Measurements from ENCODE around the gene MCC.
"Not testable (repeated sequence)": the region's sequence is repeated elsewhere in the genome, so short reads cannot be mapped to it uniquely, and the experiment has no call there.

MCC gene

GRCh38 chr5:113405530-113405929, 82.7 kb downstream of the MCC start:
- no peak for DNase-seq

DNA sequence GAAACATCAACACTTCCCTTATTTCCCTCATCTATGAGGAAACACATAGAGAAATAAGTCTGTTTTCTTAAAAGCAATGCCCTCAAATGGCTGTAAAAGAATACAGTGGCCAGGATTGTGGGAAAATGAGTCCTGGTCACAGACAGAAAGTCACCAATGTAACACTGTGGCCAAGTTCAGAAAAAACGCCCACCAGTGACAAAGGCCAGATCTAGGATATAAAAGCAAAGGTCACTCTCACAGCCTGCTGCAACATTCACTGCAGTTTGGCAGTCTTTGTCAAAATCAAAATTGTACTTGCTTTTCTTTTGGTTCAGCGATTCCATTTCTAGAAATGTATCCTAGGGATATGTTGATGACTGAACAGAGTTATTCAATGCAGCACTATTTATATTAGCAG, 84.0 kb downstream of the MCC start:
- DNase-seq = no peak

- not testable (repeated sequence) for DNase-seq
Measured at GRCh38 chr5:113397986-113398385, 90.3 kb downstream of the MCC start.

DNA sequence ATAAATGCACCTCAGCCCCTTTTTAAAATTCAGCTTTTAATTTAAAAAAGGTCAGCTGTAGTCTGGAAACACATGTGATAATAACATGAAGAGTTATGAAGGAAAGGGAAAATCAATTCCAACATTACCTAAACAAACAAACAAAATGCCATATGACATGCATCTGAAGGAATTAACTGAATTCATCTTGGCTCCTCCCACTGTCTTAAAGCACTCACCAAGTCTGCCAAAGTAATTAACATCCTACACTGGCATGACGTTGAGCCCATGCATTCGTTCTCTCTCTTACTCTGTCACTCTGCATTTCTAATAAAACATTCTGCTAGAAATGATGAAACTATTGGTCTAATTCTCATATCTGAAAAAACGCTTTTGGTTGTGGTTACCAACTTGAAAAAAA, 91.2 kb downstream of the MCC start:
- DNase-seq = no peak

DNA sequence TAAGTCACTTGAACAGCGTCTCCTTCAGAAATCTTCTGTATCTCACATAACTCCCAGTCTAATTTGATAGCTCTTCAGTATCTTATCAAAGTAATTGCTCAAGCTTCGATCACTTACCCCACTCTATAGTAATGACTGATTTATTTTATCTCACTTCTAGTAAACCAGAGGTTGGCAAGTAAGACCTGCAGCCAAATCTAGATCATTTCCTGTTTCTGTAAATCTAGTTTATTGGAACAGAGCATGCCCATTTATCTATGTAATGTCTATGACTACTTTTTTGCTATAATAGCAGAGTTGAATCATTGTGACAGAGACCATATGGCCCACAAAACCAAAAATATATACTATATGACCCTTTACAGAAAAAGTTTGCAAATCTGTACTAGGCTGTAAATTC, 93.6 kb downstream of the MCC start:
- no peak for DNase-seq

DNA sequence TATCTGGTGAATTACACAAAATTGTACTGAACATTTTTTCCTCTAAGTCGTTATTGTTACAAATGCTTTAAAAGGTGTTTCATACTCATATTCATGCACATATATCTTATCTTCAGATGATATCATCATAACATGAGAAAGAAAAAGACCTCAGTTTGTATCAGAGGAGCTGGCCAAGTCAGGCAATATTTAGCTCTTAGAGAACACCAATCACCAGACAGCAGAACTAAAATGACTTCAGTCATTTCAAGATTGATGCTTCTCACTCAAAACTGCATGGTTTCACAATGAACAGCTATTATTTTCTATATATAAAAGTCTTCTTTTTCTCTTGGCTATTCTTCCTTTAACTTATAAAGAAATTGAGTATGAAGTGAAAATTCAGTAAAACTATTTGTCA, 98.0 kb downstream of the MCC start:
- no peak for DNase-seq

DNA sequence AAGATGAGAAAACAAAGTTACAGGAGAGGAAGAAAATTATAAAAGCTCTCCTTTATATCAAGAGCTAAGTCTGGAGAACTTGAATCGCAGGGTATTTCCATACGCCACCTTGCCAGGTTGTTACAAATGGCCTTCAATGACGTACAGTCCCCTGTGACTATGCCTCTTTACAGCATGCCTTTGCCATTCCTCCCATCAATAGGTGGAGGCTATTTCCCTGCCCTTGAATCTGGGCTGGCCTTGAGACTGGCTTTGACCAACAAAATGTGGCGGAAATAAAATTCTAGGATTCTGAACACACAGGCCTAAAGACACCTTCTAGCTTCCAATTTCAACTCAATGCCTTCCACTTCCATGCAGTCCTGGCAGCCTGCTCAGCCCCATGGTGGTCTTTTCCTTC, 99.1 kb downstream of the MCC start:
- DNase-seq = no peak

DNA sequence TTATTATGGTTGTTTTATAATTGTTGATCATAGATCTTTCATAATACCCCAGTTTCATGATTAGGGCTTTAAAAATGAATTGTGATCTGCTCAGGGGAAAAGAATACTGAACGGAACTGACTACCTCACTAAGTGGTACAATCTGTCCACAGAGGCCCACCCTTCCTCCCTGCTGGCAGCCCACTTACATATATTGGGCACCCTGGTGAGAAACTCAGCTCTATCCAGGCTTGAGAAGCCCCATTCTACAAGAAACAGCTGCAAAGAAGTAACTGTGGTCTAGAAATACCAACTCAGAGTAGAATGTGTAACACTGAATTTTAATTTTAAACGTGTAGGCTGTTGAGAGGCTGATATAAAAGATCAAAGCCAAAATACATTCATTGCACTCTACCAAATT, 100.4 kb downstream of the MCC start:
- no peak for DNase-seq

DNA sequence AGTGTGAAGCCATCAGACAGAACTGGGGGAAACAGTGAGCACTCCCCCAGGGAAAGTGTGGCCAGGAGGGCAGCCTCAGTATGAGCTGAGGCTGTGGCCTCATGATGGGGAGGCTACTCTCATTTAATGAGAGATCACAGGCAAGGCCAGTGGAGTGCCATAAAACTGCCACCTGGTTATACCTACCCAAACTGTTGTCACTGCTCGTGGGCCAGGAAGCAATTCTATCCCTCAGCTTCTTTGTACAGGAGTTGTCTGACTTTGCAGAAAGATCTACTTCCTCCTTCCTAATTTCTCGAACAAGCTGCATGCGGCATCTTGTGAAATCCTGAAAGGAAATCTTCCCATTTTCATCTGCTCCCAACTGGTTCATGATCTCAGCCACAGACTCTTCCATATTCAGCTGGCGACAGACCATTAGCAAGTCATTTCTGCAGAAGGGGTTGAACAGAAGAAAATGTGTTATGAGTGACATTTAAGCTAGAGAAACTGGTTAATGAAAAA, 103.4 kb downstream of the MCC start:
- no peak for DNase-seq

- DNase-seq = no peak
Measured at GRCh38 chr5:113382731-113383130, 105.5 kb downstream of the MCC start.

DNA sequence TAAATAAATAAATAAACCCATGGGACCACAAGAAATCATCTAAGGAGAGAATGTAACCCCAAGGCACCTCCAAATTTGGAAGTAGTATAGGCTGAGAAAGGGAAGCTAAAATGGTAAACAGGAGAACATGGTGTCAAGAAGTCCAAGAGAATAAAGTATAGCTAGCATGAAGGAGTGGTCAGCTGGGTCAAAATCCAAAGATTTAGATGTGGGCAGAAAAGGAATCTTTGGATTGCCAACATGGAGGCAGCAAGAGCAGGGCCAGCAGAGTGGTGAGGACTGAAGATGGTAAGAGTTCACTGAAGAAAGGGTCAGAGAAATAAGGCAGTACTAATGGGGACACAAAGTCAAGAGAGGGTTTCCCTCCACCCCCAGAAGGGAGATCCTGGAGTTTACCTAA, 106.5 kb downstream of the MCC start:
- DNase-seq = no peak

GRCh38 chr5:113380807-113381326, 107.4 kb downstream of the MCC start:
- no peak for DNase-seq

DNA sequence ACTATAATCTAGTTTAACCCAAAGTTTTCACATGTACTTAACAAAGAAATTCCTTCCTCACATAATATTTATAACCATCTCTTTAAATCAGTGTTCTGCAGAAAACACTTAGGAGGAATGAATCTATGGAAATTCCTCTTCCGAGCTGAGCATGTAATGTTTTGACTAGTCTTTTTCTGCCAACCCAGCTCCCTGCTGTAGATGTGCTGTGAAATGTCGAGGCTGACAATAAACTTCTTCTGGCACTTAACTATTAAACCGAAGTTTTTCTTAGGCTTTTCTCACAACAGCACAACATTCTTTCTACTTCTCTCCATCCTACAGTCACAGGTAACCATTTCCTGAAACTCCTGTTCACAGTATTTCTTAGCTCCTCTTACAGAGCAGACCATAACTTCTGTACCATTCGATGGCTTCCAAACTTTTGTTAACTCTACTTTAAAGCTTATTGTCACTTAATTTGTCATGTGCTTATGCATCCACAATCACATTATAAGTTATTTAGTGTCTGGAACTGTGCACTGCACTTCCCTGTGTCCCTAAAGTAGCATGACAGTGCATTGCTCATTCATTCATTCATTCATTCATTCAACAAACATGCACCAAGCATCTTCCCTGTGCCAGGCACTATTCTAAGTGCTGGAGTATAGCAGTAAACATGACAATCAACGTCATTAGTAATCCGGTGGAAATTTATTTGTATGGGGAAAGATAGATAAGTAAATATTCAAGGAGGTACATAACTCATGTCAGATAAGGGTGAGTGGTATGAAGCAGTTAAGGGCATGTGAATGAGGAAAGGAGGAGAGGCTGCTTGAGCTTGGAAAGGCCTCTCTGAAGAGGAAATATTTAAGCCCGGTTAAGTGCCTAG, 108.1 kb downstream of the MCC start:
- DNase-seq = no peak

GRCh38 chr5:113378959-113379541, 109.2 kb downstream of the MCC start:
- peak; percentile 61 for DNase-seq

- DNase-seq = no peak
Measured at GRCh38 chr5:113378514-113378913, 109.7 kb downstream of the MCC start.

DNA sequence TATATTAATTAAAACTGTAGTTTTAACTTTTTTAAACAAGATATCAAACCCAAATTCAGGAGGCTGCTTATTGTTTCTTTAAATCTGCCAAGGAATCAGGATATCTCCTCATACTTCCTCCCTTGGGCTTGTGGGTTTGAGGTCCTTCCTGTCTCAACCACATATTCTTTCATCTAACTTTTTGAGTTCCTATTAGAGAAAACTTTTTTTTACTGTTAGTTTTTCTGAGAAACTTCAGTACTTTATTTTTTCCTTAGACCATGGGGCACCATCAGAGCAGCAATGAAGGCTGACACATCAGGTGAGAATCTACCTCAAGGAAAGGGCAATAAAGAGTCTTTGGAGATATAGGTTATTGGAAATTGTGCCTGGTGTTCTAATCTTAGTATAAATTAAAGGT, 110.2 kb downstream of the MCC start:
- DNase-seq = no peak

DNA sequence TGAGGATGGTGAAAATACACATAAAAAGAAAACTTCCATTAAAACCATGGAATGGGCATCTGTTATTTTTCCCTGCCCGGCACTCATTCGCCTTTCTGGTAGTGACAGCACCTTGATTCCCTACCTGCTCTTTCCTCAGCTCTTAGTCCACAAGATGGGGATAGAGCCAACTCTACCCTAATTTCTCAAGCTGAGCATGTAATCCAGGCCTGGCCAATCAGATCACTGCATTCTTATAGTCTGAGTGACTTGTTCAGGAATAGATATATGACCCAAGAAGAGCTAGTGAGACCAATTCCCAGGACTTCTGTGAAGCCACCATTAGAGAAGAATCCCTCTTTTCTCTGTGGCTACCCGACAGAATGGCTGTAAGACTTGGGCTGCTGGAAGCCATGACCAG, 111.6 kb downstream of the MCC start:
- no peak for DNase-seq

DNA sequence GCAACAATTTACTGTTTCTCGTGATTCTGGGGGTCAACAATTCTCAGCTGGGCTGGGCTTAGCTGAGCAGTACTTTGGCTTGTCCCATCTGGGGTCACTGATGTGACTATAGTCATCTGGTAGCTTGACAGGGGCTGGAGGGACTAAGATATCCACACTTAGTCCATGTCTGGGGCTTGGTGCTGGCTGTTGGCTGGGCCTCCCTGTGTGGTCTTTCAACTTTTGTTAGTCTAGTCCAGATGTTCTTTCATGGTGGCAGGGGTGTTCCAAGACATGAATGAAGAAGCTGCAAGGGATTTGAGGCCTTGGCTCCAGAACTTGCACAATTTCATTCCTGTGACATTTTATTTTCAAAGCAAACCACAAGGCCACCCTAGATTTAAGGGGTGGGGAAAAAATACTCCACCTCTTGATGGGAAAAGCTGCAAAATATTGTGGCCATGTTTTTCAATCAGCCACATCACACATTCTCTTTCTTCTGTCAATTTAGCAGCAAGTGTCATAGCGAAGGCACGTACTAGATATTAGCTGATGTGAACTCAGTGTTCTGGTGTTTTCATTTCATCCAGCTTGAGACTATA, 112.7 kb downstream of the MCC start:
- DNase-seq = no peak

- no peak for DNase-seq
Measured at GRCh38 chr5:113373426-113373825, 114.8 kb downstream of the MCC start.

GRCh38 chr5:113371721-113372196, 116.5 kb downstream of the MCC start:
- DNase-seq = no peak

- no peak for DNase-seq
Measured at GRCh38 chr5:113367586-113367985, 120.7 kb downstream of the MCC start.

DNA sequence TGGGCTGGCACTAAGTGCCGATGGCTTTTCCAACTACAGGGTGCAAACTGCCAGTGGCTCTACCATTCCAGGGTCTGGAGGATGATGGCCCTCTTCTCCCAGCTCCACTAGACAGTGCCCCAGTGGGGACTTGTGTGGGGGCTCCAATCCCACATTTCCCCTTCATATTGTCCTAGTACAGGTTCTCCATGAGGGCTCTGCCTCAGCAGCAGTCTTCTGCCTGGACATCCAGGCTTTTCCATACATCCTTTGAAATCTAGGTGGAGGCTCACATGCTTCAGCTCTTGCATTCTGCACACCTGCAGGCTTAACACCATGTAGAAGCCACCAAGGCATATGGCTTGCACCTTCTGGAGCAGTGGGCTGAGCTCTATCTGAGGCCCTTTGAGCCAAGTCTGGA, 123.8 kb downstream of the MCC start:
- DNase-seq = no peak

DNA sequence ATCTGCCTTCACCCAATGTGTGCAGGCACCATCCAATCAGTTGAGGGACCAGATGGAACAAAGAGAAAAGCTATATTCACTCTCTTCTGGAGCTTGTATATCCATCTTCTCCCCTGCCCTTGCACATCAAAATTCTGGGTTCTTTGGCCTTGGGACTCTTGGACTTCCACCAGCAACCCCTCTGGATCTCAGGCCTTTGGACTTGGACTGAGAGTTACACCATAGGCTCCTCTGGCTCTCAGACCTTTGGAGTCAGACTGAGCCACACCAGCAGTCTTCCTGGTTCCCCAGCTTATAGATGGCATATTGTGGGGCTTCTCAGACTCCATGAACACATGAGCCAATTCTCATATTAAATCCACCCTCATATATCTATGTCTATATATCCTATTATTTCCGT, 126.6 kb downstream of the MCC start:
- DNase-seq = no peak

GRCh38 chr5:113359419-113359818, 128.8 kb downstream of the MCC start:
- DNase-seq = no peak

All from activated CD8-positive, alpha-beta memory T cell treated with anti-CD3 and anti-CD28 coated beads, Interleukin-2, amount 50 U/mL, for 48 hours (primary cell).